Measurements from ENCODE around the gene ATXN10.

- TF ChIP-seq, protein P1, sequence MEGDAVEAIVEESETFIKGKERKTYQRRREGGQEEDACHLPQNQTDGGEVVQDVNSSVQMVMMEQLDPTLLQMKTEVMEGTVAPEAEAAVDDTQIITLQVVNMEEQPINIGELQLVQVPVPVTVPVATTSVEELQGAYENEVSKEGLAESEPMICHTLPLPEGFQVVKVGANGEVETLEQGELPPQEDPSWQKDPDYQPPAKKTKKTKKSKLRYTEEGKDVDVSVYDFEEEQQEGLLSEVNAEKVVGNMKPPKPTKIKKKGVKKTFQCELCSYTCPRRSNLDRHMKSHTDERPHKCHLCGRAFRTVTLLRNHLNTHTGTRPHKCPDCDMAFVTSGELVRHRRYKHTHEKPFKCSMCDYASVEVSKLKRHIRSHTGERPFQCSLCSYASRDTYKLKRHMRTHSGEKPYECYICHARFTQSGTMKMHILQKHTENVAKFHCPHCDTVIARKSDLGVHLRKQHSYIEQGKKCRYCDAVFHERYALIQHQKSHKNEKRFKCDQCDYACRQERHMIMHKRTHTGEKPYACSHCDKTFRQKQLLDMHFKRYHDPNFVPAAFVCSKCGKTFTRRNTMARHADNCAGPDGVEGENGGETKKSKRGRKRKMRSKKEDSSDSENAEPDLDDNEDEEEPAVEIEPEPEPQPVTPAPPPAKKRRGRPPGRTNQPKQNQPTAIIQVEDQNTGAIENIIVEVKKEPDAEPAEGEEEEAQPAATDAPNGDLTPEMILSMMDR (IDR thresholded peaks at IDR 0.05; ENCODE audit: low read depth, low read length, poor library complexity, severe bottlenecking) = no peak
- TF ChIP-seq EZH2phosphoT487 (IDR thresholded peaks at IDR 0.05; ENCODE audit: borderline replicate concordance, low read length) = no peak
Observed at GRCh38 chr22:45683248-45683647, 11.6 kb downstream of the ATXN10 start.

Measured in DOHH2 (cell line).